HEK293 (cell line): ENCODE results near the gene CENPO.

Source experiments
- CTCF ChIA-PET: fragments of 350-600 bp; formaldehyde crosslinking; extraction: SDS; loops from one replicate; lab custom pipeline; 2021; ENCODE audit warnings: antibody characterized with exemption; lab: Yijun Ruan, JAX
- POLR2A ChIA-PET: fragments of 300-600 bp; formaldehyde crosslinking; extraction: SDS; loops from one replicate; lab custom pipeline; 2020; ENCODE audit warnings: antibody characterized with exemption, inconsistent platforms; lab: Yijun Ruan, JAX
- H3K27ac ChIP-seq: fragments of 200-500 bp; sonication (Bioruptor generic); 2 replicates; pipeline ENCODE4 v1.5.1; 2014; ENCODE audit warnings: low read depth, low read length, control low read depth, inconsistent platforms; ENCODE audit errors: extremely low read depth
- H3K36me3 ChIP-seq, 2 experiments: fragments of 200-500 bp in 1 of 2; sonication (Bioruptor generic) in 1 of 2; 1 replicate in 1 of 2; 2 replicates in 1 of 2; pipeline ENCODE4 v1.5.1; 2014 to 2017; ENCODE audit warnings: inconsistent platforms in 2 of 2, low read length in 2 of 2; ENCODE audit not compliant: control insufficient read depth in 2 of 2, insufficient read depth in 1 of 2
- H3K4me1 ChIP-seq: fragments of 200-500 bp; sonication (Bioruptor generic); 2 replicates; pipeline ENCODE4 v1.5.1; 2014; ENCODE audit warnings: mild to moderate bottlenecking, low read length, inconsistent platforms; ENCODE audit not compliant: control insufficient read depth, insufficient read depth
- H3K4me3 ChIP-seq: 2 replicates; pipeline ENCODE4 v1.5.1; 2011; ENCODE audit warnings: low read depth, mild to moderate bottlenecking, control low read depth, low read length, moderate library complexity
- H3K9me3 ChIP-seq: fragments of 200-500 bp; sonication (Bioruptor generic); 2 replicates; pipeline ENCODE4 v1.5.1; 2014; ENCODE audit warnings: low read depth, low read length, inconsistent platforms; ENCODE audit not compliant: control insufficient read depth, insufficient read depth
- KLF8 ChIP-seq: fragments of 450-650 bp; formaldehyde crosslinking; IDR thresholded peaks from 2 replicates; pipeline ENCODE4 v1.5.1; 2016; ENCODE audit warnings: missing biosample characterization, missing genetic modification characterization
- ZBTB21 ChIP-seq: fragments of 450-650 bp; formaldehyde crosslinking; IDR thresholded peaks from 2 replicates; pipeline ENCODE4 v1.5.1; 2017; ENCODE audit warnings: missing biosample characterization, missing genetic modification characterization
- ZNF146 ChIP-seq: fragments of 450-650 bp; formaldehyde crosslinking; IDR thresholded peaks from 2 replicates; pipeline ENCODE4 v1.5.1; 2016; ENCODE audit warnings: missing biosample characterization, missing genetic modification characterization
- ZNF155 ChIP-seq: fragments of 450-650 bp; formaldehyde crosslinking; IDR thresholded peaks from 2 replicates; pipeline ENCODE4 v1.5.1; 2016; ENCODE audit warnings: missing biosample characterization, missing genetic modification characterization
- ZNF169 ChIP-seq: fragments of 450-650 bp; formaldehyde crosslinking; IDR thresholded peaks from 2 replicates; pipeline ENCODE4 v1.5.1; 2016; ENCODE audit warnings: missing biosample characterization, missing genetic modification characterization
- ZNF18 ChIP-seq: fragments of 450-650 bp; formaldehyde crosslinking; IDR thresholded peaks from 2 replicates; pipeline ENCODE4 v1.5.1; 2016; ENCODE audit warnings: missing biosample characterization, missing genetic modification characterization
- ZNF2 ChIP-seq: fragments of 450-650 bp; formaldehyde crosslinking; IDR thresholded peaks from 2 replicates; pipeline ENCODE4 v1.5.1; 2016; ENCODE audit warnings: missing biosample characterization, missing genetic modification characterization
- ZNF24 ChIP-seq: fragments of 450-650 bp; formaldehyde crosslinking; IDR thresholded peaks from 2 replicates; pipeline ENCODE4 v1.5.1; 2016; ENCODE audit warnings: missing biosample characterization, missing genetic modification characterization
- ZNF354C ChIP-seq: fragments of 450-650 bp; formaldehyde crosslinking; IDR thresholded peaks from 2 replicates; pipeline ENCODE4 v1.5.1; 2016; ENCODE audit warnings: missing biosample characterization, missing genetic modification characterization, low read depth, borderline replicate concordance
- ZNF366 ChIP-seq: fragments of 450-650 bp; formaldehyde crosslinking; conservative IDR thresholded peaks from 2 replicates; pipeline ENCODE4 v1.5.1; 2016; ENCODE audit warnings: missing biosample characterization, missing genetic modification characterization
- ZNF426 ChIP-seq: fragments of 450-650 bp; formaldehyde crosslinking; IDR thresholded peaks from 2 replicates; pipeline ENCODE4 v1.5.1; 2017; ENCODE audit warnings: missing biosample characterization, missing genetic modification characterization, mild to moderate bottlenecking, inconsistent platforms, moderate library complexity
- ZNF518A ChIP-seq: fragments of 450-650 bp; formaldehyde crosslinking; conservative IDR thresholded peaks from 2 replicates; pipeline ENCODE4 v1.5.1; 2016; ENCODE audit warnings: low read depth, missing biosample characterization, missing genetic modification characterization
- ZNF521 ChIP-seq: fragments of 450-650 bp; formaldehyde crosslinking; IDR thresholded peaks from 2 replicates; pipeline ENCODE4 v1.5.1; 2017; ENCODE audit warnings: missing biosample characterization, mild to moderate bottlenecking, missing genetic modification characterization
- ZNF600 ChIP-seq: fragments of 450-650 bp; formaldehyde crosslinking; IDR thresholded peaks from 2 replicates; pipeline ENCODE4 v1.5.1; 2016; ENCODE audit warnings: missing biosample characterization, missing genetic modification characterization
- ZNF701 ChIP-seq: fragments of 450-650 bp; formaldehyde crosslinking; IDR thresholded peaks from 2 replicates; pipeline ENCODE4 v1.5.1; 2016; ENCODE audit warnings: missing biosample characterization, missing genetic modification characterization
- ZNF76 ChIP-seq: fragments of 450-650 bp; formaldehyde crosslinking; IDR thresholded peaks from 2 replicates; pipeline ENCODE4; 2016; ENCODE audit warnings: low read depth, missing biosample characterization, missing genetic modification characterization, borderline replicate concordance
- ZNF777 ChIP-seq: fragments of 450-650 bp; formaldehyde crosslinking; IDR thresholded peaks from 2 replicates; pipeline ENCODE4 v1.5.1; 2017; ENCODE audit warnings: missing biosample characterization, missing genetic modification characterization, borderline replicate concordance
- ZNF791 ChIP-seq: fragments of 450-650 bp; formaldehyde crosslinking; IDR thresholded peaks from 2 replicates; pipeline ENCODE4 v1.5.1; 2016; ENCODE audit warnings: missing biosample characterization, missing genetic modification characterization
- ZSCAN16 ChIP-seq: fragments of 450-650 bp; formaldehyde crosslinking; IDR thresholded peaks from 2 replicates; pipeline ENCODE4 v1.5.1; 2016; ENCODE audit warnings: missing biosample characterization, missing genetic modification characterization
- TF ChIP-seq, protein P1 (sequence below): fragments of 450-650 bp; IDR thresholded peaks from 2 replicates; pipeline ENCODE4 v1.5.1; 2018; ENCODE audit warnings: missing biosample characterization, mild to moderate bottlenecking, missing genetic modification characterization
- TF ChIP-seq, protein P2 (sequence below): fragments of 450-650 bp; formaldehyde crosslinking; IDR thresholded peaks from 2 replicates; pipeline ENCODE4 v1.5.1; 2017; ENCODE audit warnings: missing biosample characterization, missing genetic modification characterization

Gene CENPO

DNA sequence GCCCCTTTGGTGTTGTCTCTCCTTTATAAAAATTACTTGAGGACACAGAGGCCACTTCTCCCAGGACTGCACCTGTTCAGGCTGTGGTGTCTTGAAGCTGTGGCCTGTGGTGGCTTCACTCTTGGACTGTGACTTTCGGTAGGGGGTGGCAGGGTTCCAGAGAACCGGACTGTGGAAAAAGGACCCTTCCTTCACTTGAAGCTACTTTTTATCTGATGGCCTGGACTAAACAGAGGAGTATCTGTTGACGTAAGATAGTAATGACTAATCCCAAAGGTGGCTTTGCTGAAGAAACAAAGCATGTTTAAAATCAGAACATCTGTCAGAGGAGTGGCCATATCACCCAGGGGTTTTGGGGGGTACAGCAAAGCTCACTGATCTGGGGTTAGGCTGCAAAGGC is 60.8 kb downstream of the CENPO start (continued):
- TF ChIP-seq ZNF518A (tag by site-specific recombination): no peak
- TF ChIP-seq, protein P1, sequence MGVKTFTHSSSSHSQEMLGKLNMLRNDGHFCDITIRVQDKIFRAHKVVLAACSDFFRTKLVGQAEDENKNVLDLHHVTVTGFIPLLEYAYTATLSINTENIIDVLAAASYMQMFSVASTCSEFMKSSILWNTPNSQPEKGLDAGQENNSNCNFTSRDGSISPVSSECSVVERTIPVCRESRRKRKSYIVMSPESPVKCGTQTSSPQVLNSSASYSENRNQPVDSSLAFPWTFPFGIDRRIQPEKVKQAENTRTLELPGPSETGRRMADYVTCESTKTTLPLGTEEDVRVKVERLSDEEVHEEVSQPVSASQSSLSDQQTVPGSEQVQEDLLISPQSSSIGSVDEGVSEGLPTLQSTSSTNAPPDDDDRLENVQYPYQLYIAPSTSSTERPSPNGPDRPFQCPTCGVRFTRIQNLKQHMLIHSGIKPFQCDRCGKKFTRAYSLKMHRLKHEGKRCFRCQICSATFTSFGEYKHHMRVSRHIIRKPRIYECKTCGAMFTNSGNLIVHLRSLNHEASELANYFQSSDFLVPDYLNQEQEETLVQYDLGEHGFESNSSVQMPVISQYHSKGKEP (tag by site-specific recombination): no peak
- TF ChIP-seq ZNF791 (tag by site-specific recombination): no peak
- TF ChIP-seq, protein P2, sequence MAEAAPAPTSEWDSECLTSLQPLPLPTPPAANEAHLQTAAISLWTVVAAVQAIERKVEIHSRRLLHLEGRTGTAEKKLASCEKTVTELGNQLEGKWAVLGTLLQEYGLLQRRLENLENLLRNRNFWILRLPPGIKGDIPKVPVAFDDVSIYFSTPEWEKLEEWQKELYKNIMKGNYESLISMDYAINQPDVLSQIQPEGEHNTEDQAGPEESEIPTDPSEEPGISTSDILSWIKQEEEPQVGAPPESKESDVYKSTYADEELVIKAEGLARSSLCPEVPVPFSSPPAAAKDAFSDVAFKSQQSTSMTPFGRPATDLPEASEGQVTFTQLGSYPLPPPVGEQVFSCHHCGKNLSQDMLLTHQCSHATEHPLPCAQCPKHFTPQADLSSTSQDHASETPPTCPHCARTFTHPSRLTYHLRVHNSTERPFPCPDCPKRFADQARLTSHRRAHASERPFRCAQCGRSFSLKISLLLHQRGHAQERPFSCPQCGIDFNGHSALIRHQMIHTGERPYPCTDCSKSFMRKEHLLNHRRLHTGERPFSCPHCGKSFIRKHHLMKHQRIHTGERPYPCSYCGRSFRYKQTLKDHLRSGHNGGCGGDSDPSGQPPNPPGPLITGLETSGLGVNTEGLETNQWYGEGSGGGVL (tag by site-specific recombination): no peak
- no peak for TF ChIP-seq ZSCAN16
- no peak for TF ChIP-seq ZBTB21 (tag by site-specific recombination)

GRCh38 chr2:24855022-24855622 is 61.9 kb downstream of the CENPO start:
- TF ChIP-seq ZNF777: no peak
- no peak for TF ChIP-seq KLF8 (tag by site-specific recombination)
- no peak for TF ChIP-seq ZNF521 (tag by site-specific recombination)
- TF ChIP-seq ZNF169 (tag by site-specific recombination): no peak
- TF ChIP-seq ZNF701 (tag by site-specific recombination): no peak
- TF ChIP-seq ZNF354C: no peak
- TF ChIP-seq ZNF366 (tag by site-specific recombination): no peak
- no peak for TF ChIP-seq ZNF24 (tag by site-specific recombination)
- no peak for TF ChIP-seq ZNF76 (tag by site-specific recombination)
- TF ChIP-seq ZNF2 (tag by site-specific recombination): no peak
- TF ChIP-seq ZNF155: no peak
- no peak for TF ChIP-seq ZNF426
- no peak for TF ChIP-seq ZNF146 (tag by site-specific recombination)
- TF ChIP-seq ZNF18 (tag by site-specific recombination): no peak
- TF ChIP-seq ZNF600 (tag by site-specific recombination): no peak
- TF ChIP-seq, all 188 proteins: peak for 0
- ChIA-PET POLR2A (no interaction called here), CTCF (interaction anchor here (1.9 kb wide), 1 partner anchor 27 kb away, joined by 7 read pairs; no protein-coding TSS in a partner anchor)
- Histone ChIP-seq H3K36me3 (peaks cover 0 to 29% of the 10 kb centered on the region in 2 experiments; a peak in 1 of 3 replicates), H3K27ac (no peak overlapping the region), H3K4me1 (no peaks in the 10 kb centered on the region; the same call in 1 of the 2 replicates), H3K4me3 (no peak overlapping the region), H3K9me3 (no peaks in the 10 kb centered on the region)
